ENCODE results near the gene GSTM4. TPM values are rescaled to one million over a fixed set of nuclear protein-coding genes. Genes with fewer than 3 reads are reported as not detected.

Gene GSTM4
- total RNA-seq, 1 donor from 2014 or later = 7.8 TPM

- no peak for TF ChIP-seq CTCF (IDR thresholded peaks at IDR 0.05; ENCODE audit: unreplicated experiment)
- Mint-ChIP-seq H3K4me3 (ENCODE audit: unreplicated experiment) (peak overlapping the region; percentile 92), H3K36me3 (ENCODE audit: low read depth, unreplicated experiment) (no peaks in the 10 kb centered on the region), H3K9me3 (ENCODE audit: unreplicated experiment) (no peaks in the 10 kb centered on the region), H3K27ac (ENCODE audit: unreplicated experiment) (peak overlapping the region; percentile 65), H3K4me1 (ENCODE audit: unreplicated experiment) (peaks cover 57% of the 10 kb centered on the region), H3K27me3 (ENCODE audit: unreplicated experiment) (peaks cover 20% of the 10 kb centered on the region)
- no peak for DNase-seq (ENCODE audit: low spot score)
Observed at GRCh38 chr1:109618661-109619575, 37.0 kb upstream of the GSTM4 start.

- peak; percentile 55 for DNase-seq (ENCODE audit: low spot score)
- Mint-ChIP-seq H3K36me3 (ENCODE audit: low read depth, unreplicated experiment) (no peaks in the 10 kb centered on the region), H3K4me3 (ENCODE audit: unreplicated experiment) (peak within 1 kb of the TSS; percentile 97), H3K9me3 (ENCODE audit: unreplicated experiment) (no peaks in the 10 kb centered on the region), H3K4me1 (ENCODE audit: unreplicated experiment) (peaks cover 53% of the 10 kb centered on the region), H3K27ac (ENCODE audit: unreplicated experiment) (peak within 1 kb of the TSS; percentile 97), H3K27me3 (ENCODE audit: unreplicated experiment) (peaks cover 22% of the 10 kb centered on the region)
- TF ChIP-seq CTCF (IDR thresholded peaks at IDR 0.05; ENCODE audit: unreplicated experiment) = no peak
Observed at GRCh38 chr1:109619576-109620400, 36.1 kb upstream of the GSTM4 start, which contains the start of the genes AMPD2 and GNAT2. TSS of gene AMPD2 (plus strand) at chr1:109619837. CDS start at chr1:109621176, 1,339 bp downstream. TSS of gene GNAT2 (minus strand) at chr1:109619616. CDS start at chr1:109612870, 6,746 bp downstream.

GRCh38 chr1:109620401-109620791 is 35.5 kb upstream of the GSTM4 start:
- no peak for TF ChIP-seq CTCF (IDR thresholded peaks at IDR 0.05; ENCODE audit: unreplicated experiment)
- Mint-ChIP-seq H3K27ac (ENCODE audit: unreplicated experiment) (peak overlapping the region; percentile 97), H3K4me3 (ENCODE audit: unreplicated experiment) (peak overlapping the region; percentile 97), H3K36me3 (ENCODE audit: low read depth, unreplicated experiment) (no peaks in the 10 kb centered on the region), H3K9me3 (ENCODE audit: unreplicated experiment) (no peaks in the 10 kb centered on the region), H3K27me3 (ENCODE audit: unreplicated experiment) (peaks cover 23% of the 10 kb centered on the region), H3K4me1 (ENCODE audit: unreplicated experiment) (peaks cover 54% of the 10 kb centered on the region)
- peak; percentile 45 for DNase-seq (ENCODE audit: low spot score)

- Mint-ChIP-seq H3K27ac (ENCODE audit: unreplicated experiment) (peak overlapping the region; percentile 97), H3K4me3 (ENCODE audit: unreplicated experiment) (peak overlapping the region; percentile 97), H3K36me3 (ENCODE audit: low read depth, unreplicated experiment) (no peaks in the 10 kb centered on the region), H3K27me3 (ENCODE audit: unreplicated experiment) (peaks cover 26% of the 10 kb centered on the region), H3K4me1 (ENCODE audit: unreplicated experiment) (peaks cover 52% of the 10 kb centered on the region), H3K9me3 (ENCODE audit: unreplicated experiment) (no peaks in the 10 kb centered on the region)
- peak; percentile 95 for DNase-seq (ENCODE audit: low spot score)
- no peak for TF ChIP-seq CTCF (IDR thresholded peaks at IDR 0.05; ENCODE audit: unreplicated experiment)
Observed at GRCh38 chr1:109620841-109621286, 35.0 kb upstream of the GSTM4 start.

Measured in endothelial cell (in vitro differentiated cells).